ENCODE data around the gene RDX. TPM values are rescaled to one million over a fixed set of nuclear protein-coding genes. Genes with fewer than 3 reads are reported as not detected.

Gene RDX
- total and polyA plus RNA-seq, 2 of the 8 experiments (the other 6 are each of a cell fraction or from before 2014, with no cell fraction given), result 27.4 to 100 TPM

DNA sequence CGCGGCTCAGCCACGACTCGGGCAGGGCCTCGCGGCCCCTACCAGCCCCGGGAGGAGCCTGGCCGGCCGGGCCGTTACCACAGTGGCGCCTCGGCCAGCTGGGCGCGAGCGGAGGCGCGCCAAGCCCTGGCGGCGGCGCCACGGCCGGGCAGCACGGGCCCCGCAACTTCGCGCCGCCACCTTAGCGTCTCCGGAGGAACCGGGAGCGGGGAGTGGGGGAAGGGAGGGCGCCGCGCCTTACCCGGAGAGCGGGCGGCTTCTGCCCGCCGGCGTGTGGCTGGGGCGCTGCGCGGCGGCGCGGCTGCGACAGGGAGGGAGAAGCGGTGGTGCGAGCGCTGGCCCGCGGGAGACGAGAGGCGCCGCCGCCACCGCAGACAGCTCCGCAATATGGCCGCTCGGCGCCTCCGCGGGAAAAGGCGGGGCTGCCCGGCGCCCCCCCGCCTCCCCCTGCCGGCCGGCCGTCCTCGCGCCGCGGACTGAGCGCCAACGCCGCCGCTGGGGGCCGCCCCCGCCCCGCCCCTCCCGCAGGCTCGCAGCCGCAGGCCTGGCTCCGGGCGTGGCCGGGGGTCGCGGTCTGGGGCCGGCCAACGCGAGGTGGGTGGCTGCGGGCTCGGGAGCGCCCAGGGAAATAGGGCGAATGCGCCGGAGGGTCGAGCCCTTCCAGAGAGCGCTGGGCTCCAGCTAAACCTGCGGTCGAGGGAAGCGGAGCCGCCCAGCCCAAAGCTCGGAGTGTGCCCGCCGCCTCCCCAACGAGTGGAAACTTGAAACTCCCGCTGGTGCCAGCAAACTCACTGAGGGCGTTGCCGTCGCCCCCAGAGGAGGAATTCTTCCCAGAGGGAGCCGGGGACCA is at the start of gene RDX (continued):
- TF ChIP-seq RBBP5 (IDR thresholded peaks at IDR 0.05; ENCODE audit: borderline replicate concordance, low read depth, low read length), result peak; percentile 87; the same call in 1 of the 2 replicates
- no peak for TF ChIP-seq HDAC6 (IDR thresholded peaks at IDR 0.05; ENCODE audit: low read depth, low read length)

Measured in H1 (cell line).